Measurements from ENCODE around the gene CYYR1. TPM values are rescaled to one million over a fixed set of nuclear protein-coding genes. Genes with fewer than 3 reads are reported as not detected.

CYYR1 gene
- total RNA-seq, 1 donor, result not detected

- Histone ChIP-seq H3K4me1 (ENCODE audit: insufficient read depth, low read length) (peaks cover 30% of the 10 kb centered on the region), H3K4me2 (ENCODE audit: insufficient read depth, low read length) (no peak overlapping the region), H2AFZ (ENCODE audit: low read length) (no peak overlapping the region), H3K4me3 (ENCODE audit: insufficient read depth, low read length) (no peak overlapping the region), H3K27me3 (ENCODE audit: insufficient read depth, low read length) (no peaks in the 10 kb centered on the region), H3K9me3 (ENCODE audit: low read depth, low read length) (no peaks in the 10 kb centered on the region), H4K20me1 (ENCODE audit: insufficient read depth, low read length) (no peaks in the 10 kb centered on the region), H3K36me3 (ENCODE audit: insufficient read depth, low read length) (no peaks in the 10 kb centered on the region), H3K79me2 (ENCODE audit: insufficient read depth, low read length) (no peaks in the 10 kb centered on the region), H3K27ac (ENCODE audit: low read depth, low read length) (no peak overlapping the region)
- DNase-seq (ENCODE audit: insufficient read length, low spot score, missing footprints), result no peak
- TF ChIP-seq CTCF (IDR thresholded peaks at IDR 0.05; ENCODE audit: extremely low read depth, low read depth, low read length), result no peak
These were observed 129.2 kb downstream of the CYYR1 start for GRCh38 chr21:26443867-26444266.

GRCh38 chr21:26443291-26443690 is 129.8 kb downstream of the CYYR1 start:
- no peak for DNase-seq (ENCODE audit: insufficient read length, low spot score, missing footprints)
- no peaks in the 10 kb centered on the region for H3K36me3 ChIP-seq (ENCODE audit: insufficient read depth, low read length)
- no peak overlapping the region for H2AFZ ChIP-seq (ENCODE audit: low read length)

GRCh38 chr21:26441149-26441548 is 131.9 kb downstream of the CYYR1 start:
- no peaks in the 10 kb centered on the region for H3K36me3 ChIP-seq (ENCODE audit: insufficient read depth, low read length)
- no peaks in the 10 kb centered on the region for H3K27me3 ChIP-seq (ENCODE audit: insufficient read depth, low read length)
- DNase-seq (ENCODE audit: insufficient read length, low spot score, missing footprints), result no peak
- H3K27ac ChIP-seq (ENCODE audit: low read depth, low read length), result no peak overlapping the region
- H2AFZ ChIP-seq (ENCODE audit: low read length), result no peak overlapping the region
- no peaks in the 10 kb centered on the region for H4K20me1 ChIP-seq (ENCODE audit: insufficient read depth, low read length)
- no peaks in the 10 kb centered on the region for H3K79me2 ChIP-seq (ENCODE audit: insufficient read depth, low read length)
- TF ChIP-seq CTCF (IDR thresholded peaks at IDR 0.05; ENCODE audit: extremely low read depth, low read depth, low read length), result no peak
- peaks cover 17% of the 10 kb centered on the region for H3K4me1 ChIP-seq (ENCODE audit: insufficient read depth, low read length)
- H3K4me2 ChIP-seq (ENCODE audit: insufficient read depth, low read length), result no peak overlapping the region
- H3K4me3 ChIP-seq (ENCODE audit: insufficient read depth, low read length), result no peak overlapping the region
- H3K9me3 ChIP-seq (ENCODE audit: low read depth, low read length), result no peaks in the 10 kb centered on the region

More at GRCh38 chr21:26443291-26443690, 129.8 kb downstream of the CYYR1 start:
- no peaks in the 10 kb centered on the region for H3K79me2 ChIP-seq (ENCODE audit: insufficient read depth, low read length)
- H3K27ac ChIP-seq (ENCODE audit: low read depth, low read length), result no peak overlapping the region
- H3K27me3 ChIP-seq (ENCODE audit: insufficient read depth, low read length), result no peaks in the 10 kb centered on the region
- no peaks in the 10 kb centered on the region for H4K20me1 ChIP-seq (ENCODE audit: insufficient read depth, low read length)
- no peak overlapping the region for H3K4me2 ChIP-seq (ENCODE audit: insufficient read depth, low read length)
- no peaks in the 10 kb centered on the region for H3K9me3 ChIP-seq (ENCODE audit: low read depth, low read length)
- H3K4me3 ChIP-seq (ENCODE audit: insufficient read depth, low read length), result no peak overlapping the region
- no peak for TF ChIP-seq CTCF (IDR thresholded peaks at IDR 0.05; ENCODE audit: extremely low read depth, low read depth, low read length)
- H3K4me1 ChIP-seq (ENCODE audit: insufficient read depth, low read length), result peaks cover 24% of the 10 kb centered on the region

GRCh38 chr21:26438976-26439375 is 134.1 kb downstream of the CYYR1 start:
- TF ChIP-seq CTCF (IDR thresholded peaks at IDR 0.05; ENCODE audit: extremely low read depth, low read depth, low read length), result no peak
- Histone ChIP-seq H4K20me1 (ENCODE audit: insufficient read depth, low read length) (no peaks in the 10 kb centered on the region), H2AFZ (ENCODE audit: low read length) (no peak overlapping the region), H3K79me2 (ENCODE audit: insufficient read depth, low read length) (no peaks in the 10 kb centered on the region), H3K4me2 (ENCODE audit: insufficient read depth, low read length) (no peak overlapping the region), H3K9me3 (ENCODE audit: low read depth, low read length) (no peaks in the 10 kb centered on the region), H3K36me3 (ENCODE audit: insufficient read depth, low read length) (no peaks in the 10 kb centered on the region), H3K27me3 (ENCODE audit: insufficient read depth, low read length) (no peaks in the 10 kb centered on the region), H3K4me3 (ENCODE audit: insufficient read depth, low read length) (no peak overlapping the region), H3K4me1 (ENCODE audit: insufficient read depth, low read length) (peaks cover under 1% of the 10 kb centered on the region), H3K27ac (ENCODE audit: low read depth, low read length) (no peak overlapping the region)
- no peak for DNase-seq (ENCODE audit: insufficient read length, low spot score, missing footprints)
